Measurements from ENCODE around the gene EDNRB.

The EDNRB gene

GRCh38 chr13:77891041-77891440 is 27.6 kb downstream of the EDNRB start:
- no peak overlapping the region for H3K14ac ChIP-seq (ENCODE audit: low read length in 2 of 2)
- H3K36me3 ChIP-seq (ENCODE audit: control insufficient read depth in 1 of 2, insufficient read depth in 2 of 2, low read depth in 1 of 2, low read length in 2 of 2): no peaks in the 10 kb centered on the region
- no peak overlapping the region for H2BK5ac ChIP-seq (ENCODE audit: low read depth, low read length, poor library complexity, severe bottlenecking)
- no peak overlapping the region for H3K27ac ChIP-seq (ENCODE audit: low read length, poor library complexity, severe bottlenecking)
- H2BK12ac ChIP-seq (ENCODE audit: low read length in 2 of 2): no peak overlapping the region
- no peak overlapping the region for H2BK120ac ChIP-seq (ENCODE audit: low read depth, low read length)
- H3K27me3 ChIP-seq (ENCODE audit: control insufficient read depth in 1 of 2, insufficient read depth in 1 of 2, low read length in 2 of 2): no peaks in the 10 kb centered on the region
- no peak overlapping the region for H3K23ac ChIP-seq (ENCODE audit: low read length in 2 of 2)
- H4K91ac ChIP-seq (ENCODE audit: low read length): no peak overlapping the region
- DNase-seq: no peak
- H3K4me3 ChIP-seq (ENCODE audit: insufficient read depth in 1 of 2, low read depth in 1 of 2, low read length in 2 of 2): no peak overlapping the region
- no peaks in the 10 kb centered on the region for H3K79me1 ChIP-seq (replicated peaks; ENCODE audit: low read length, poor library complexity, severe bottlenecking)
- no peaks in the 10 kb centered on the region for H3K4me1 ChIP-seq (ENCODE audit: control insufficient read depth, insufficient read depth, low read depth, low read length)
- H3K18ac ChIP-seq (ENCODE audit: low read depth in 1 of 2, low read length in 2 of 2): no peak overlapping the region
- H4K8ac ChIP-seq (ENCODE audit: low read length): no peak overlapping the region
- WGBS: 40% methylated on average over 1 of the region's 1 CpG
- H3K4me2 ChIP-seq (ENCODE audit: low read length, poor library complexity, severe bottlenecking): no peak overlapping the region
- H3K9me3 ChIP-seq (ENCODE audit: control insufficient read depth, low read length): no peaks in the 10 kb centered on the region
- no peak overlapping the region for H2AK5ac ChIP-seq (ENCODE audit: low read length, severe bottlenecking)
- no peak overlapping the region for H2AFZ ChIP-seq (ENCODE audit: low read depth, low read length)
- H3K4ac ChIP-seq (ENCODE audit: low read depth in 1 of 2, low read length in 2 of 2): no peak overlapping the region
- H2BK15ac ChIP-seq (ENCODE audit: low read depth, poor library complexity, severe bottlenecking): no peak overlapping the region
- no peak overlapping the region for H3K9ac ChIP-seq (ENCODE audit: low read length)

- H3K14ac ChIP-seq (ENCODE audit: low read length in 2 of 2): no peak overlapping the region
- H2BK120ac ChIP-seq (ENCODE audit: low read depth, low read length): no peak overlapping the region
- H2BK5ac ChIP-seq (ENCODE audit: low read depth, low read length, poor library complexity, severe bottlenecking): no peak overlapping the region
- H4K8ac ChIP-seq (ENCODE audit: low read length): no peak overlapping the region
- no peak overlapping the region for H3K23ac ChIP-seq (ENCODE audit: low read length in 2 of 2)
- H3K4ac ChIP-seq (ENCODE audit: low read depth in 1 of 2, low read length in 2 of 2): no peak overlapping the region
- H3K9me3 ChIP-seq (ENCODE audit: control insufficient read depth, low read length): no peaks in the 10 kb centered on the region
- 95% methylated on average over 2 of the region's 2 CpGs for WGBS
- H3K18ac ChIP-seq (ENCODE audit: low read depth in 1 of 2, low read length in 2 of 2): no peak overlapping the region
- no peaks in the 10 kb centered on the region for H3K4me1 ChIP-seq (ENCODE audit: control insufficient read depth, insufficient read depth, low read depth, low read length)
- no peak overlapping the region for H3K27ac ChIP-seq (ENCODE audit: low read length, poor library complexity, severe bottlenecking)
- H3K9ac ChIP-seq (ENCODE audit: low read length): no peak overlapping the region
- no peak overlapping the region for H2AK5ac ChIP-seq (ENCODE audit: low read length, severe bottlenecking)
- no peaks in the 10 kb centered on the region for H3K27me3 ChIP-seq (ENCODE audit: control insufficient read depth in 1 of 2, insufficient read depth in 1 of 2, low read length in 2 of 2)
- H2AFZ ChIP-seq (ENCODE audit: low read depth, low read length): no peak overlapping the region
- H3K4me3 ChIP-seq (ENCODE audit: insufficient read depth in 1 of 2, low read depth in 1 of 2, low read length in 2 of 2): no peak overlapping the region
- no peak overlapping the region for H2BK15ac ChIP-seq (ENCODE audit: low read depth, poor library complexity, severe bottlenecking)
- H2BK12ac ChIP-seq (ENCODE audit: low read length in 2 of 2): no peak overlapping the region
- H3K36me3 ChIP-seq (ENCODE audit: control insufficient read depth in 1 of 2, insufficient read depth in 2 of 2, low read depth in 1 of 2, low read length in 2 of 2): no peaks in the 10 kb centered on the region
- H3K4me2 ChIP-seq (ENCODE audit: low read length, poor library complexity, severe bottlenecking): no peak overlapping the region
- no peak for DNase-seq
- H4K91ac ChIP-seq (ENCODE audit: low read length): no peak overlapping the region
- no peaks in the 10 kb centered on the region for H3K79me1 ChIP-seq (replicated peaks; ENCODE audit: low read length, poor library complexity, severe bottlenecking)
Measured at GRCh38 chr13:77883328-77883727, 35.3 kb downstream of the EDNRB start.

- Histone ChIP-seq H3K4me1 (ENCODE audit: control insufficient read depth, insufficient read depth, low read depth, low read length) (no peaks in the 10 kb centered on the region), H3K14ac (ENCODE audit: low read length in 2 of 2) (no peak overlapping the region), H2BK120ac (ENCODE audit: low read depth, low read length) (no peak overlapping the region), H3K27ac (ENCODE audit: low read length, poor library complexity, severe bottlenecking) (no peak overlapping the region), H2AK5ac (ENCODE audit: low read length, severe bottlenecking) (no peak overlapping the region), H3K4ac (ENCODE audit: low read depth in 1 of 2, low read length in 2 of 2) (no peak overlapping the region), H2BK15ac (ENCODE audit: low read depth, poor library complexity, severe bottlenecking) (no peak overlapping the region), H2BK12ac (ENCODE audit: low read length in 2 of 2) (no peak overlapping the region), H3K9ac (ENCODE audit: low read length) (no peak overlapping the region), H2BK5ac (ENCODE audit: low read depth, low read length, poor library complexity, severe bottlenecking) (no peak overlapping the region), H3K9me3 (ENCODE audit: control insufficient read depth, low read length) (no peaks in the 10 kb centered on the region), H3K36me3 (ENCODE audit: control insufficient read depth in 1 of 2, insufficient read depth in 2 of 2, low read depth in 1 of 2, low read length in 2 of 2) (no peaks in the 10 kb centered on the region), H4K91ac (ENCODE audit: low read length) (no peak overlapping the region), H3K23ac (ENCODE audit: low read length in 2 of 2) (no peak overlapping the region), H3K79me1 (replicated peaks; ENCODE audit: low read length, poor library complexity, severe bottlenecking) (no peaks in the 10 kb centered on the region), H3K27me3 (ENCODE audit: control insufficient read depth in 1 of 2, insufficient read depth in 1 of 2, low read length in 2 of 2) (no peaks in the 10 kb centered on the region), H3K4me2 (ENCODE audit: low read length, poor library complexity, severe bottlenecking) (no peak overlapping the region), H2AFZ (ENCODE audit: low read depth, low read length) (no peak overlapping the region), H4K8ac (ENCODE audit: low read length) (no peak overlapping the region), H3K18ac (ENCODE audit: low read depth in 1 of 2, low read length in 2 of 2) (no peak overlapping the region), H3K4me3 (ENCODE audit: insufficient read depth in 1 of 2, low read depth in 1 of 2, low read length in 2 of 2) (no peak overlapping the region)
- DNase-seq: no peak
- WGBS: no CpG with 5 or more reads among the region's 1 CpG
Measured at GRCh38 chr13:77878190-77878589, 40.4 kb downstream of the EDNRB start.

- Histone ChIP-seq H3K14ac (ENCODE audit: low read length in 2 of 2) (no peak overlapping the region), H3K27ac (ENCODE audit: low read length, poor library complexity, severe bottlenecking) (no peak overlapping the region), H2AFZ (ENCODE audit: low read depth, low read length) (no peak overlapping the region), H3K18ac (ENCODE audit: low read depth in 1 of 2, low read length in 2 of 2) (no peak overlapping the region), H2AK5ac (ENCODE audit: low read length, severe bottlenecking) (no peak overlapping the region), H3K79me1 (replicated peaks; ENCODE audit: low read length, poor library complexity, severe bottlenecking) (no peaks in the 10 kb centered on the region), H3K36me3 (ENCODE audit: control insufficient read depth in 1 of 2, insufficient read depth in 2 of 2, low read depth in 1 of 2, low read length in 2 of 2) (no peaks in the 10 kb centered on the region), H3K4me2 (ENCODE audit: low read length, poor library complexity, severe bottlenecking) (no peak overlapping the region), H2BK5ac (ENCODE audit: low read depth, low read length, poor library complexity, severe bottlenecking) (no peak overlapping the region), H3K4me3 (ENCODE audit: insufficient read depth in 1 of 2, low read depth in 1 of 2, low read length in 2 of 2) (no peak overlapping the region), H4K91ac (ENCODE audit: low read length) (no peak overlapping the region), H4K8ac (ENCODE audit: low read length) (no peak overlapping the region), H3K4me1 (ENCODE audit: control insufficient read depth, insufficient read depth, low read depth, low read length) (no peaks in the 10 kb centered on the region), H2BK15ac (ENCODE audit: low read depth, poor library complexity, severe bottlenecking) (no peak overlapping the region), H3K9ac (ENCODE audit: low read length) (peak overlapping the region; percentile 56), H2BK120ac (ENCODE audit: low read depth, low read length) (no peak overlapping the region), H3K23ac (ENCODE audit: low read length in 2 of 2) (no peak overlapping the region), H3K27me3 (ENCODE audit: control insufficient read depth in 1 of 2, insufficient read depth in 1 of 2, low read length in 2 of 2) (no peaks in the 10 kb centered on the region), H3K4ac (ENCODE audit: low read depth in 1 of 2, low read length in 2 of 2) (no peak overlapping the region), H2BK12ac (ENCODE audit: low read length in 2 of 2) (no peak overlapping the region), H3K9me3 (ENCODE audit: control insufficient read depth, low read length) (no peaks in the 10 kb centered on the region)
- DNase-seq: peak; percentile 83
- WGBS: 29% methylated on average over 2 of the region's 2 CpGs
Measured at GRCh38 chr13:77876176-77876575, 42.5 kb downstream of the EDNRB start.

Data from mesenchymal stem cell (in vitro differentiated cells and primary cell).